T-cell (primary cell): ENCODE measurements around the gene SLC25A29. TPM values are rescaled to one million over a fixed set of nuclear protein-coding genes. Genes with fewer than 3 reads are reported as not detected.

Source experiments
- ATAC-seq, 4 experiments: fragments of 200-7000 bp in 3 of 4; fragments of 150-1000 bp in 1 of 4; cut with Tn5 transposase; replicated peaks in 1 of 4; 1 replicate in 3 of 4; 2 replicates in 1 of 4; pipeline ENCODE4 v1.10.0; 2021; ENCODE audit warnings: moderate library complexity in 3 of 4, mild to moderate bottlenecking in 2 of 4, moderate number of reproducible peaks in 1 of 4
- CTCF ChIA-PET, 2 donors: fragments of 300-600 bp; sonication (Branson Sonifier 250); formaldehyde crosslinking; loops; one replicate each; lab custom pipeline; 2022; ENCODE audit warnings: antibody characterized with exemption in 2 of 2; lab: Charles Lee
- POLR2A ChIA-PET, 2 donors: fragments of 300-600 bp; sonication (Branson Sonifier 250); formaldehyde crosslinking; loops; one replicate each; lab custom pipeline; 2022; ENCODE audit warnings: antibody characterized with exemption in 2 of 2; lab: Charles Lee
- DNase-seq, 35 experiments: peaks; one replicate each; pipeline versions ENCODE4 v3.0.0 to v3.0.0-alpha.2; 2013 to 2023
- H3K27ac ChIP-seq: one replicate; pipeline ENCODE4 v1.5.1; 2013; ENCODE audit warnings: low read length
- H3K27me3 ChIP-seq, 2 experiments: replicated peaks in 1 of 2; 1 replicate in 1 of 2; 2 replicates in 1 of 2; pipeline versions ENCODE4 v1.6.1 to v1.7.0; 2013; ENCODE audit warnings: low read length in 1 of 2, mixed read lengths in 1 of 2; ENCODE audit not compliant: control insufficient read depth in 2 of 2, insufficient read depth in 2 of 2; ENCODE audit errors: extremely low read depth in 1 of 2
- H3K36me3 ChIP-seq, 2 donors: 1 replicate in 1 of 2; 2 replicates in 1 of 2; pipeline versions ENCODE4 v1.6.1 to v1.7.0; 2013; ENCODE audit warnings: low read length in 1 of 2; ENCODE audit not compliant: control insufficient read depth in 2 of 2, insufficient read depth in 1 of 2; ENCODE audit errors: extremely low read depth in 1 of 2
- H3K4me1 ChIP-seq, 2 experiments: 1 replicate in 1 of 2; 2 replicates in 1 of 2; pipeline versions ENCODE4 v1.6.1 to v1.7.0; 2013; ENCODE audit warnings: low read length in 2 of 2, mixed read lengths in 1 of 2; ENCODE audit not compliant: insufficient read depth in 2 of 2, control insufficient read depth in 1 of 2; ENCODE audit errors: extremely low read depth in 1 of 2
- H3K4me3 ChIP-seq, 2 donors: 1 replicate in 1 of 2; 2 replicates in 1 of 2; pipeline versions ENCODE4 v1.5.1 to v1.7.0; 2013; ENCODE audit warnings: mild to moderate bottlenecking in 2 of 2, low read length in 1 of 2, moderate library complexity in 1 of 2; ENCODE audit not compliant: control insufficient read depth in 1 of 2; ENCODE audit errors: extremely low read depth in 1 of 2
- H3K9me3 ChIP-seq: 2 replicates; pipeline ENCODE4 v1.7.0; 2013
- H3K27ac Mint-ChIP-seq, 2 donors: one replicate each; pipeline ENCODE4 v1.8.0; 2020 to 2021; ENCODE audit warnings: mild to moderate bottlenecking in 2 of 2, mixed read lengths in 2 of 2
- H3K27me3 Mint-ChIP-seq, 2 donors: one replicate each; pipeline ENCODE4 v1.8.0; 2021 to 2022; ENCODE audit warnings: mixed read lengths in 2 of 2
- H3K36me3 Mint-ChIP-seq: one replicate; pipeline ENCODE4 v1.8.0; 2021; ENCODE audit warnings: mixed read lengths
- H3K4me1 Mint-ChIP-seq, 3 donors: one replicate each; pipeline ENCODE4 v1.8.0; 2020 to 2022; ENCODE audit warnings: mixed read lengths in 3 of 3, mild to moderate bottlenecking in 1 of 3
- H3K4me3 Mint-ChIP-seq, 3 donors: one replicate each; pipeline ENCODE4 v1.8.0; 2020 to 2022; ENCODE audit warnings: mild to moderate bottlenecking in 3 of 3, mixed read lengths in 3 of 3, moderate library complexity in 3 of 3
- H3K9me3 Mint-ChIP-seq, 3 donors: one replicate each; pipeline ENCODE4 v1.8.0; 2020 to 2022; ENCODE audit warnings: mixed read lengths in 3 of 3
- WGBS: methylation state at CpG from one replicate; pipeline ENCODE4 v1.1.5; 2013; ENCODE audit warnings: missing lambda C conversion rate; ENCODE audit not compliant: insufficient coverage; 5-methylcytosine and 5-hydroxymethylcytosine counted together
- total RNA-seq, 35 experiments: library from RNA in 6 of 35; stranded (reverse) in 6 of 35; fragments of 120-200 nt in 1 of 35; gene quantifications; one replicate each; pipeline versions ENCODE4 v1.2.1 to v1.2.4 and lab custom pipeline; 2013 to 2026

Gene SLC25A29
- total RNA-seq: 10 to 100 TPM in 4 of 5 donors, 1 to 10 TPM in 1; 4.7 to 74.1 (median 33.4) TPM
- total RNA-seq (2013): 13.9 TPM
- total RNA-seq (lab: John Stamatoyannopoulos, UW): 2.1 to 44.7 (median 10.5) reads per million in 29 experiments

GRCh38 chr14:100306101-100306997 lies at the start of gene SLC25A29:
Gene SLC25A29 (minus strand): TSS chr14:100306444. CDS start chr14:100306232, 212 bp downstream.
- no peaks in the 10 kb centered on the region for H3K9me3 ChIP-seq
- WGBS: under 1% methylated on average over 131 of the region's 131 CpGs
- peak; percentile 8 to 82 (median 55) for DNase-seq
- H3K27ac ChIP-seq: no peak within 1 kb of the TSS
- peaks cover 16 to 27% (median 19%) of the 10 kb centered on the region in 3 donors for H3K4me1 Mint-ChIP-seq
- peak within 1 kb of the TSS; percentile 82 to 85 (median 83) for H3K4me3 Mint-ChIP-seq
- no peaks in the 10 kb centered on the region for H3K36me3 ChIP-seq
- peak; percentile 83 to 88 (median 86) for ATAC-seq
- H3K27me3 Mint-ChIP-seq: peaks cover 0 to 7% of the 10 kb centered on the region in 2 donors
- peaks cover 0 to 11% of the 10 kb centered on the region in 2 experiments for H3K27me3 ChIP-seq
- peaks cover 2 to 22% of the 10 kb centered on the region in 2 experiments for H3K4me1 ChIP-seq
- H3K4me3 ChIP-seq: peak within 1 kb of the TSS; percentile 52 to 59
- peak within 1 kb of the TSS in 1 of 2 donors; percentile 90 for H3K27ac Mint-ChIP-seq
- no peaks in the 10 kb centered on the region for H3K9me3 Mint-ChIP-seq
- no peaks in the 10 kb centered on the region for H3K36me3 Mint-ChIP-seq
- CTCF ChIA-PET: interaction anchor here in 1 of 2 donors (1.1 kb wide), 1 partner anchor 339 kb away, joined by 3 read pairs; no protein-coding TSS in a partner anchor
- POLR2A ChIA-PET: no interaction called here

- WGBS: 100% methylated on average over 4 of the region's 5 CpGs
- Mint-ChIP-seq H3K27ac (no peak overlapping the region), H3K4me3 (no peak overlapping the region), H3K9me3 (no peaks in the 10 kb centered on the region), H3K27me3 (no peaks in the 10 kb centered on the region), H3K36me3 (peaks cover 53% of the 10 kb centered on the region), H3K4me1 (no peaks in the 10 kb centered on the region)
- ChIA-PET POLR2A (no interaction called here), CTCF (no interaction called here)
- ATAC-seq (no peak), DNase-seq (no peak)
- Histone ChIP-seq H3K9me3 (no peaks in the 10 kb centered on the region), H3K4me3 (no peak overlapping the region), H3K27ac (no peak overlapping the region), H3K4me1 (no peaks in the 10 kb centered on the region), H3K27me3 (no peaks in the 10 kb centered on the region), H3K36me3 (peaks cover 2 to 50% of the 10 kb centered on the region in 2 donors)
Measured at GRCh38 chr14:100350986-100351385, 44.7 kb upstream of the SLC25A29 start.

GRCh38 chr14:100350276-100350926 lies 44.2 kb upstream of the SLC25A29 start:
- H3K36me3 Mint-ChIP-seq: peaks cover 56% of the 10 kb centered on the region
- CTCF ChIA-PET: no interaction called here

GRCh38 chr14:100348784-100349685 lies 42.8 kb upstream of the SLC25A29 start:
- ChIA-PET CTCF (no interaction called here), POLR2A (no interaction called here)
- Histone ChIP-seq H3K36me3 (peaks cover 2 to 43% of the 10 kb centered on the region in 2 donors), H3K27ac (no peak overlapping the region), H3K4me1 (no peaks in the 10 kb centered on the region), H3K27me3 (no peaks in the 10 kb centered on the region), H3K9me3 (no peaks in the 10 kb centered on the region), H3K4me3 (no peak overlapping the region)
- Mint-ChIP-seq H3K27ac (no peak overlapping the region), H3K4me1 (no peaks in the 10 kb centered on the region), H3K36me3 (peaks cover 49% of the 10 kb centered on the region), H3K4me3 (no peak overlapping the region), H3K27me3 (no peaks in the 10 kb centered on the region), H3K9me3 (no peaks in the 10 kb centered on the region)
- no peak for DNase-seq
- ATAC-seq: no peak
- 78% methylated on average over 10 of the region's 14 CpGs for WGBS

More at GRCh38 chr14:100350276-100350926, 44.2 kb upstream of the SLC25A29 start:
- H3K9me3 ChIP-seq: no peaks in the 10 kb centered on the region
- H3K9me3 Mint-ChIP-seq: no peaks in the 10 kb centered on the region
- H3K4me1 Mint-ChIP-seq: no peaks in the 10 kb centered on the region
- H3K4me3 Mint-ChIP-seq: no peak overlapping the region
- no peak for ATAC-seq
- H3K4me1 ChIP-seq: no peaks in the 10 kb centered on the region
- no peak overlapping the region for H3K4me3 ChIP-seq
- POLR2A ChIA-PET: interaction anchor here in 1 of 2 donors (0.6 kb wide), 1 partner anchor 328 kb away, joined by 5 read pairs; no protein-coding TSS in a partner anchor
- 100% methylated on average over 5 of the region's 11 CpGs for WGBS
- H3K27ac ChIP-seq: no peak overlapping the region
- H3K27ac Mint-ChIP-seq: no peak overlapping the region
- peaks cover 2 to 51% of the 10 kb centered on the region in 2 donors for H3K36me3 ChIP-seq
- H3K27me3 Mint-ChIP-seq: no peaks in the 10 kb centered on the region
- no peak for DNase-seq
- no peaks in the 10 kb centered on the region for H3K27me3 ChIP-seq

GRCh38 chr14:100348253-100348729 lies 42.0 kb upstream of the SLC25A29 start:
- no peak overlapping the region for H3K27ac ChIP-seq
- no peak for DNase-seq
- Mint-ChIP-seq H3K36me3 (peaks cover 50% of the 10 kb centered on the region), H3K27ac (no peak overlapping the region), H3K4me3 (no peak overlapping the region), H3K27me3 (no peaks in the 10 kb centered on the region), H3K9me3 (no peaks in the 10 kb centered on the region), H3K4me1 (no peaks in the 10 kb centered on the region)
- no peaks in the 10 kb centered on the region for H3K4me1 ChIP-seq
- no peak overlapping the region for H3K4me3 ChIP-seq
- no peaks in the 10 kb centered on the region for H3K27me3 ChIP-seq
- ATAC-seq: no peak
- ChIA-PET CTCF (interaction anchor here in 1 of 2 donors (0.6 kb wide), 1 partner anchor 35 kb away, joined by 3 read pairs; no protein-coding TSS in a partner anchor), POLR2A (no interaction called here)
- no peaks in the 10 kb centered on the region for H3K9me3 ChIP-seq
- peaks cover 2 to 35% of the 10 kb centered on the region in 2 donors for H3K36me3 ChIP-seq
- WGBS: 96% methylated on average over 12 of the region's 12 CpGs
